Progenitor cell of endocrine pancreas (in vitro differentiated cells): ENCODE results near the gene MAGI3. TPM values are rescaled to one million over a fixed set of nuclear protein-coding genes. Genes with fewer than 3 reads are reported as not detected.
"Not testable (repeated sequence)": the region's sequence is repeated elsewhere in the genome, so short reads cannot be mapped to it uniquely, and the experiment has no call there.

Experiments used
- DNase-seq: peaks from one replicate; pipeline ENCODE4 v3.0.0; 2021; ENCODE audit warnings: low spot score; ENCODE audit not compliant: unreplicated experiment
- H3K27ac Mint-ChIP-seq: 2 replicates; pipeline ENCODE4 v1.8.0; 2021; ENCODE audit warnings: mild to moderate bottlenecking, moderate library complexity, mixed read lengths
- H3K27me3 Mint-ChIP-seq: 2 replicates; pipeline ENCODE4 v1.8.0; 2021; ENCODE audit warnings: mixed read lengths
- H3K36me3 Mint-ChIP-seq: 2 replicates; pipeline ENCODE4 v1.8.0; 2022; ENCODE audit warnings: mixed read lengths; ENCODE audit not compliant: insufficient read depth
- H3K4me1 Mint-ChIP-seq: 2 replicates; pipeline ENCODE4 v1.8.0; 2021; ENCODE audit warnings: low read depth, mixed read lengths
- H3K4me3 Mint-ChIP-seq: 2 replicates; pipeline ENCODE4 v1.8.0; 2021; ENCODE audit warnings: low read depth, mild to moderate bottlenecking, moderate library complexity, mixed read lengths
- H3K9me3 Mint-ChIP-seq: 2 replicates; pipeline ENCODE4 v1.8.0; 2021; ENCODE audit warnings: low read depth, mixed read lengths
- total RNA-seq: library from RNA; stranded (reverse); gene quantifications from 2 replicates; pipeline ENCODE4 v1.2.1, GENCODE V29; 2021
- TF ChIP-seq, protein P1 (sequence below): fragments of 200-600 bp; sonication (generic); IDR thresholded peaks from one replicate; pipeline ENCODE4 v1.5.0; 2021; ENCODE audit warnings: antibody characterized with exemption, mild to moderate bottlenecking; ENCODE audit not compliant: unreplicated experiment

MAGI3 gene
- total RNA-seq, 1 donor from 2014 or later, result 23.7 TPM

- TF ChIP-seq, protein P1, sequence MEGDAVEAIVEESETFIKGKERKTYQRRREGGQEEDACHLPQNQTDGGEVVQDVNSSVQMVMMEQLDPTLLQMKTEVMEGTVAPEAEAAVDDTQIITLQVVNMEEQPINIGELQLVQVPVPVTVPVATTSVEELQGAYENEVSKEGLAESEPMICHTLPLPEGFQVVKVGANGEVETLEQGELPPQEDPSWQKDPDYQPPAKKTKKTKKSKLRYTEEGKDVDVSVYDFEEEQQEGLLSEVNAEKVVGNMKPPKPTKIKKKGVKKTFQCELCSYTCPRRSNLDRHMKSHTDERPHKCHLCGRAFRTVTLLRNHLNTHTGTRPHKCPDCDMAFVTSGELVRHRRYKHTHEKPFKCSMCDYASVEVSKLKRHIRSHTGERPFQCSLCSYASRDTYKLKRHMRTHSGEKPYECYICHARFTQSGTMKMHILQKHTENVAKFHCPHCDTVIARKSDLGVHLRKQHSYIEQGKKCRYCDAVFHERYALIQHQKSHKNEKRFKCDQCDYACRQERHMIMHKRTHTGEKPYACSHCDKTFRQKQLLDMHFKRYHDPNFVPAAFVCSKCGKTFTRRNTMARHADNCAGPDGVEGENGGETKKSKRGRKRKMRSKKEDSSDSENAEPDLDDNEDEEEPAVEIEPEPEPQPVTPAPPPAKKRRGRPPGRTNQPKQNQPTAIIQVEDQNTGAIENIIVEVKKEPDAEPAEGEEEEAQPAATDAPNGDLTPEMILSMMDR, result no peak
- Mint-ChIP-seq H3K27me3 (no peaks in the 10 kb centered on the region), H3K4me1 (no peaks in the 10 kb centered on the region), H3K36me3 (peaks cover 37% of the 10 kb centered on the region), H3K27ac (no peak overlapping the region), H3K9me3 (peaks cover 24% of the 10 kb centered on the region), H3K4me3 (no peak overlapping the region)
- DNase-seq, result no peak
These were observed 203.4 kb downstream of the MAGI3 start for GRCh38 chr1:113593550-113594297.

GRCh38 chr1:113604466-113604865, 214.2 kb downstream of the MAGI3 start:
- H3K9me3 Mint-ChIP-seq, result peaks cover 17% of the 10 kb centered on the region
- not testable (repeated sequence) for H3K4me1 Mint-ChIP-seq, H3K4me3 Mint-ChIP-seq, DNase-seq, H3K27ac Mint-ChIP-seq, H3K27me3 Mint-ChIP-seq
- peaks cover 18% of the 10 kb centered on the region for H3K36me3 Mint-ChIP-seq

DNA sequence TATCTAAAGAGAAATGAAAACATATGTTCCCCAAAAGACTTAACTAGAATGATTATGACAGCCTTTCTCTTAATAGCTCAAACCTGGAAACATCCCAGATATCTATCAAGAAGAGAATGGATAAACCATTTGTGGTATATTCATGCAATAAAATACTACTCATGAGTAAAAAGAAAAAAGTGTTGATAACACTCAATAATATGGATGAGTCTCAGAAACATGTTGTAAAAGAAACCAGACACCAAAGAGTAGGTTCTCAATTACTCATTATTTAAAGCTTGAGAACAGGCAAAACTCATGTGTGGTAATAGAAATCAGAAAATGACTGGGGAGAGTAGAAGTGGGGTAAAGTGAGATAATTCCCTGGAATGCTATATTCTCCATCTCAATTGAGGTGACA, 214.8 kb downstream of the MAGI3 start:
- Mint-ChIP-seq H3K27ac (no peak overlapping the region), H3K36me3 (peaks cover 21% of the 10 kb centered on the region), H3K9me3 (peaks cover 19% of the 10 kb centered on the region), H3K27me3 (no peaks in the 10 kb centered on the region), H3K4me1 (no peaks in the 10 kb centered on the region), H3K4me3 (no peak overlapping the region)
- TF ChIP-seq, protein P1, result no peak
- no peak for DNase-seq

DNA sequence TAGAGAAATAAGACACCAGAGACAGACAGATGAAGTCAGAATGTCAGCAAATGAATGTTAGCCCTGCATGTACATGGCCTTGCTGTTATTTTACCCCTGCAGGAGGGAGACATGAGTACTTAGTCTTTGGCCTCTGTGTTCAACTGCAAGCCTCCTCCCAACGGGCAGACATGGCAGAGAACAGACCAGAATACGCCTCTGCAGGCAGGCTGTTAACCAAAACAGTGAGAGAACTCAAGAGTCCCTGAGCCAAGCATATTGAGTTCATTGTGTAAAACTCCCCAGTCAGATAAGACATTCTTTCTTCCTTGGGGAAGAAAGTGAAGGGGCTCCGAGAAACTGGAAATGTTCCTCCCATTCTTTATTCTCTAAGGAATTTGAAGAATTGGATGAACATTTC, 218.1 kb downstream of the MAGI3 start:
- H3K27me3 Mint-ChIP-seq, result no peaks in the 10 kb centered on the region
- peaks cover 23% of the 10 kb centered on the region for H3K36me3 Mint-ChIP-seq
- peaks cover 6% of the 10 kb centered on the region for H3K4me1 Mint-ChIP-seq
- H3K9me3 Mint-ChIP-seq, result peaks cover 15% of the 10 kb centered on the region
- no peak overlapping the region for H3K27ac Mint-ChIP-seq
- H3K4me3 Mint-ChIP-seq, result no peak overlapping the region
- DNase-seq, result no peak
- TF ChIP-seq, protein P1, result no peak

- Mint-ChIP-seq H3K9me3 (peaks cover 8% of the 10 kb centered on the region), H3K27me3 (no peaks in the 10 kb centered on the region), H3K4me1 (peaks cover 6% of the 10 kb centered on the region), H3K36me3 (peaks cover 17% of the 10 kb centered on the region), H3K27ac (no peak overlapping the region), H3K4me3 (no peak overlapping the region)
- DNase-seq, result no peak
- TF ChIP-seq, protein P1, result no peak
These were observed 220.1 kb downstream of the MAGI3 start for GRCh38 chr1:113610372-113610771.

DNA sequence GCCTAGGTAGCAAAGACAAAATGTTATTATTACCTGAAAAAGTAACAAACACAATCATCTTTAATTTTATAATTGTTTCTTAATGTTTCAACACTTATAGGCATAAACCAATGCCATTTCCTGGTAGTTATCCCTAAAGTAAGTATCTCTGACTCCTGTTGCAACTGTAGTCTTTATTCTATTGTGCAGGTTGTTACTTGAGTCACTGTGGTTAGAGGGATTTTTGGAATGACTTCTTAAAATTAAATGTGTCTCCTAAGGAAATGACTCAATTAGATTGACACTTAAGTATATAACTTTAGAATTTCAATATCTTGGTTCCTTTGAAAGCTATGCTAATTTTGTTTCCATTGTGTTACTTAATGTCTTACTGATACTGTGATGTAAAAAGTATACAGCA, 225.1 kb downstream of the MAGI3 start:
- TF ChIP-seq, protein P1, result no peak
- no peaks in the 10 kb centered on the region for H3K27me3 Mint-ChIP-seq
- no peak for DNase-seq
- H3K36me3 Mint-ChIP-seq, result peaks cover 6% of the 10 kb centered on the region
- H3K4me1 Mint-ChIP-seq, result peaks cover 9% of the 10 kb centered on the region
- no peak overlapping the region for H3K27ac Mint-ChIP-seq
- H3K4me3 Mint-ChIP-seq, result no peak overlapping the region
- peaks cover 4% of the 10 kb centered on the region for H3K9me3 Mint-ChIP-seq
